Activated B cell treated with CpG ODN at 0.5 μM for 24 hours (primary cell): Measurements from ENCODE around the gene PYROXD2. TPM values are rescaled to one million over a fixed set of nuclear protein-coding genes. Genes with fewer than 3 reads are reported as not detected.

Source experiments
- ATAC-seq: fragments of 200-7000 bp; cut with Tn5 transposase; one replicate; pipeline ENCODE4 v1.10.0; 2021; ENCODE audit warnings: low read depth, mild to moderate bottlenecking, moderate library complexity
- CTCF ChIA-PET: fragments of 350-600 bp; sonication (Branson Sonifier 250); formaldehyde crosslinking; loops from one replicate; lab custom pipeline; 2021; ENCODE audit warnings: antibody characterized with exemption; lab: Charles Lee
- POLR2A ChIA-PET: fragments of 350-600 bp; sonication (Branson Sonifier 250); formaldehyde crosslinking; loops from one replicate; lab custom pipeline; 2021; ENCODE audit warnings: antibody characterized with exemption; lab: Charles Lee
- DNase-seq: peaks from one replicate; pipeline ENCODE4 v3.0.0; 2022
- H3K27ac Mint-ChIP-seq: one replicate; pipeline ENCODE4 v1.8.0; 2020; ENCODE audit warnings: mixed read lengths
- H3K27me3 Mint-ChIP-seq: one replicate; pipeline ENCODE4 v1.8.0; 2021; ENCODE audit warnings: mixed read lengths
- H3K36me3 Mint-ChIP-seq: one replicate; pipeline ENCODE4 v1.8.0; 2021; ENCODE audit warnings: low read depth, mixed read lengths
- H3K4me1 Mint-ChIP-seq: one replicate; pipeline ENCODE4 v1.8.0; 2021; ENCODE audit warnings: mixed read lengths
- H3K4me3 Mint-ChIP-seq: one replicate; pipeline ENCODE4 v1.8.0; 2020; ENCODE audit warnings: mild to moderate bottlenecking, mixed read lengths
- H3K9me3 Mint-ChIP-seq: one replicate; pipeline ENCODE4 v1.8.0; 2020; ENCODE audit warnings: mixed read lengths
- CTCF ChIP-seq: fragments of 200-600 bp; IDR thresholded peaks from one replicate; pipeline ENCODE4 v1.8.0; 2022; ENCODE audit warnings: antibody characterized with exemption, mild to moderate bottlenecking
- intact Hi-C: fragments of 100-400 bp; cut with micrococcal nuclease; formaldehyde crosslinking; loops from one replicate; pipeline ENCODE4 v1.15.1; 2024
- total RNA-seq: library from RNA; stranded (reverse); gene quantifications from 2 replicates; pipeline ENCODE4 v1.2.3, GENCODE V29; 2022

Gene PYROXD2
- total RNA-seq, 1 donor from 2014 or later: 11.4 TPM

- intact Hi-C loops: no loop called here
- ATAC-seq (no peak), DNase-seq (no peak)
- TF ChIP-seq CTCF: no peak
- Mint-ChIP-seq H3K4me3 (no peak overlapping the region), H3K9me3 (no peaks in the 10 kb centered on the region), H3K36me3 (peaks cover 57% of the 10 kb centered on the region), H3K4me1 (peaks cover 25% of the 10 kb centered on the region), H3K27me3 (no peaks in the 10 kb centered on the region), H3K27ac (no peak overlapping the region)
- ChIA-PET POLR2A (no interaction called here), CTCF (no interaction called here)
Observed at GRCh38 chr10:98416606-98417388, 1.8 kb upstream of the PYROXD2 start.

- H3K4me3 Mint-ChIP-seq: peak overlapping the region; percentile 11
- H3K9me3 Mint-ChIP-seq: no peaks in the 10 kb centered on the region
- intact Hi-C loops: no loop called here
- H3K27ac Mint-ChIP-seq: no peak overlapping the region
- DNase-seq (no peak), ATAC-seq (no peak)
- ChIA-PET CTCF (no interaction called here), POLR2A (no interaction called here)
- no peaks in the 10 kb centered on the region for H3K27me3 Mint-ChIP-seq
- no peak for TF ChIP-seq CTCF
- peaks cover 19% of the 10 kb centered on the region for H3K4me1 Mint-ChIP-seq
- H3K36me3 Mint-ChIP-seq: peaks cover 47% of the 10 kb centered on the region
Observed at GRCh38 chr10:98415731-98416119, 743 bp upstream of the PYROXD2 start.

- POLR2A ChIA-PET: no interaction called here
- no peak for TF ChIP-seq CTCF
- H3K36me3 Mint-ChIP-seq: peaks cover 40% of the 10 kb centered on the region
- intact Hi-C loops: no loop called here
- ATAC-seq (no peak), DNase-seq (no peak)
- peaks cover 19% of the 10 kb centered on the region for H3K4me1 Mint-ChIP-seq
- CTCF ChIA-PET: no interaction called here
- H3K4me3 Mint-ChIP-seq: peak overlapping the region; percentile 69
- no peaks in the 10 kb centered on the region for H3K27me3 Mint-ChIP-seq
- H3K27ac Mint-ChIP-seq: no peak overlapping the region
- no peaks in the 10 kb centered on the region for H3K9me3 Mint-ChIP-seq
Observed at GRCh38 chr10:98414578-98414931, 427 bp downstream of the PYROXD2 start.

- Mint-ChIP-seq H3K27ac (no peak overlapping the region), H3K9me3 (no peaks in the 10 kb centered on the region), H3K27me3 (no peaks in the 10 kb centered on the region), H3K4me3 (no peak overlapping the region), H3K36me3 (peaks cover 13% of the 10 kb centered on the region), H3K4me1 (peaks cover 19% of the 10 kb centered on the region)
- POLR2A ChIA-PET: no interaction called here
- CTCF ChIA-PET: interaction anchor here (0.6 kb wide), 1 partner anchor 1557 kb away, joined by 3 read pairs; no protein-coding TSS in a partner anchor
- no peak for TF ChIP-seq CTCF
- intact Hi-C loops: no loop called here
- DNase-seq (no peak), ATAC-seq (no peak)
Observed at GRCh38 chr10:98411768-98412167, 3.2 kb downstream of the PYROXD2 start.

GRCh38 chr10:98411166-98411565, 3.8 kb downstream of the PYROXD2 start:
- TF ChIP-seq CTCF: no peak
- POLR2A ChIA-PET: no interaction called here
- CTCF ChIA-PET: interaction anchor here (0.6 kb wide), 1 partner anchor 1558 kb away, joined by 3 read pairs; no protein-coding TSS in a partner anchor
- Mint-ChIP-seq H3K27ac (no peak overlapping the region), H3K4me3 (no peak overlapping the region), H3K4me1 (peaks cover 19% of the 10 kb centered on the region), H3K27me3 (no peaks in the 10 kb centered on the region), H3K9me3 (no peaks in the 10 kb centered on the region), H3K36me3 (peaks cover 7% of the 10 kb centered on the region)
- intact Hi-C loops: no loop called here
- DNase-seq (no peak), ATAC-seq (no peak)
